Panc1 (cell line): Measurements from ENCODE around the gene UBTD1.

Experiments
- CTCF ChIP-seq: fragments of 450-650 bp; IDR thresholded peaks from 2 replicates; pipeline ENCODE4 v1.5.1; 2017; ENCODE audit warnings: mild to moderate bottlenecking
- POLR2AphosphoS5 ChIP-seq: IDR thresholded peaks from 2 replicates; pipeline ENCODE4 v1.6.1; 2012; ENCODE audit warnings: mild to moderate bottlenecking, low read depth, low read length, moderate library complexity
- REST ChIP-seq, 2 experiments: IDR thresholded peaks; 2 replicates each; pipeline ENCODE4 v1.6.1; 2011 to 2012; ENCODE audit warnings: low read depth in 2 of 2, control low read depth in 1 of 2, low read length in 1 of 2, mild to moderate bottlenecking in 1 of 2, moderate library complexity in 1 of 2; ENCODE audit not compliant: insufficient read depth in 1 of 2
- SIN3A ChIP-seq: IDR thresholded peaks from 2 replicates; pipeline ENCODE4 v1.6.1; 2012; ENCODE audit warnings: low read depth, mild to moderate bottlenecking, low read length, moderate library complexity, borderline replicate concordance; ENCODE audit not compliant: insufficient read depth

- no peak for TF ChIP-seq CTCF
- no peak for TF ChIP-seq SIN3A
- TF ChIP-seq POLR2AphosphoS5: no peak
- TF ChIP-seq REST (IDR thresholded peaks at IDR 0.05; ENCODE audit: insufficient read depth in 1 of 2, low read depth in 2 of 2, low read length in 1 of 2): no peak
Observed at GRCh38 chr10:97464226-97464625, 34.5 kb upstream of the UBTD1 start.
